GM12865 (cell line): Measurements from ENCODE around the gene USP28.

Experiments used
- DNase-seq: peaks from one replicate; pipeline ENCODE4 v3.0.0; 2010; ENCODE audit warnings: low read depth
- H3K4me3 ChIP-seq: 2 replicates; pipeline ENCODE4 v1.5.1; 2011; ENCODE audit warnings: mild to moderate bottlenecking, low read depth, low read length, control low read depth
- TF ChIP-seq, protein P1 (sequence below): IDR thresholded peaks from 2 replicates; pipeline ENCODE4 v1.5.1; 2011; ENCODE audit warnings: low read length, control low read depth, low read depth, inconsistent platforms; ENCODE audit not compliant: insufficient read depth; ENCODE audit errors: missing control alignments

USP28 gene

DNA sequence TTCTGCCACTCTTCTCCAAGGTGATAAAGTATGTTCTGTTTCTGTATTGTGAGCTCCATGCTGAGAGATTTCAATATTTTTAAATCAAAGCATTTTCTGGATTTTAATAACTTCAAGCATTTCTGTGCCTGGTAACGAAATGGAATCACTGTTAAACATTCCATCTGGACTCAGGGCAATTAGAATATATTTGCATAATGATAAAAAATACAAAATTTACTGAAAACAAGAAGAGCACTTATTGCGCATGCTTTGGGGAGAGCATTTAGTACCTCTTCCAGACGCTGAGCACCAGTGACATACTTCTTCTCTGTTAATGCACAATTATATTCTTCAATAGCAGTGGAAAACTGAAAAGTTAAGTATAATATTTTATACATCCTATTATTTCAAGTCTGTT is 115.1 kb downstream of the USP28 start:
- DNase-seq: no peak
- H3K4me3 ChIP-seq: no peak overlapping the region
- TF ChIP-seq, protein P1, sequence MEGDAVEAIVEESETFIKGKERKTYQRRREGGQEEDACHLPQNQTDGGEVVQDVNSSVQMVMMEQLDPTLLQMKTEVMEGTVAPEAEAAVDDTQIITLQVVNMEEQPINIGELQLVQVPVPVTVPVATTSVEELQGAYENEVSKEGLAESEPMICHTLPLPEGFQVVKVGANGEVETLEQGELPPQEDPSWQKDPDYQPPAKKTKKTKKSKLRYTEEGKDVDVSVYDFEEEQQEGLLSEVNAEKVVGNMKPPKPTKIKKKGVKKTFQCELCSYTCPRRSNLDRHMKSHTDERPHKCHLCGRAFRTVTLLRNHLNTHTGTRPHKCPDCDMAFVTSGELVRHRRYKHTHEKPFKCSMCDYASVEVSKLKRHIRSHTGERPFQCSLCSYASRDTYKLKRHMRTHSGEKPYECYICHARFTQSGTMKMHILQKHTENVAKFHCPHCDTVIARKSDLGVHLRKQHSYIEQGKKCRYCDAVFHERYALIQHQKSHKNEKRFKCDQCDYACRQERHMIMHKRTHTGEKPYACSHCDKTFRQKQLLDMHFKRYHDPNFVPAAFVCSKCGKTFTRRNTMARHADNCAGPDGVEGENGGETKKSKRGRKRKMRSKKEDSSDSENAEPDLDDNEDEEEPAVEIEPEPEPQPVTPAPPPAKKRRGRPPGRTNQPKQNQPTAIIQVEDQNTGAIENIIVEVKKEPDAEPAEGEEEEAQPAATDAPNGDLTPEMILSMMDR: no peak

- DNase-seq: no peak
- H3K4me3 ChIP-seq: no peak overlapping the region
- TF ChIP-seq, protein P1: no peak
These were observed 122.4 kb downstream of the USP28 start for GRCh38 chr11:113752932-113753331.
